GM19438 (cell line): ENCODE data around the gene HIBADH.

Experiments used
- ATAC-seq: cut with Tn5 transposase; IDR thresholded peaks from one replicate; pipeline ENCODE4 v1.9.1; 2021; ENCODE audit warnings: low read depth; ENCODE audit not compliant: unreplicated experiment

HIBADH gene

GRCh38 chr7:27560706-27561235 lies 101.9 kb downstream of the HIBADH start:
- no peak for ATAC-seq

GRCh38 chr7:27555670-27556069 lies 107.0 kb downstream of the HIBADH start:
- no peak for ATAC-seq

GRCh38 chr7:27554826-27555225 lies 107.9 kb downstream of the HIBADH start:
- ATAC-seq, result no peak

- no peak for ATAC-seq
These were observed 109.4 kb downstream of the HIBADH start for GRCh38 chr7:27553273-27553672.

- ATAC-seq, result no peak
These were observed 110.8 kb downstream of the HIBADH start for GRCh38 chr7:27551803-27552400.

- ATAC-seq, result no peak
These were observed 113.1 kb downstream of the HIBADH start for GRCh38 chr7:27549606-27550005.

GRCh38 chr7:27548304-27548703 lies 114.4 kb downstream of the HIBADH start:
- ATAC-seq, result no peak

GRCh38 chr7:27547401-27547800 lies 115.3 kb downstream of the HIBADH start:
- no peak for ATAC-seq

GRCh38 chr7:27546610-27547009 lies 116.1 kb downstream of the HIBADH start:
- ATAC-seq, result no peak

- no peak for ATAC-seq
These were observed 126.9 kb downstream of the HIBADH start for GRCh38 chr7:27535795-27536194.

GRCh38 chr7:27533652-27534081 lies 129.0 kb downstream of the HIBADH start:
- no peak for ATAC-seq

GRCh38 chr7:27532314-27532713 lies 130.4 kb downstream of the HIBADH start:
- ATAC-seq, result no peak

- ATAC-seq, result no peak
These were observed 135.4 kb downstream of the HIBADH start for GRCh38 chr7:27527348-27527714.

- ATAC-seq, result no peak
These were observed 135.9 kb downstream of the HIBADH start for GRCh38 chr7:27526611-27527347.

- no peak for ATAC-seq
These were observed 136.6 kb downstream of the HIBADH start for GRCh38 chr7:27526131-27526530.

- no peak for ATAC-seq
These were observed 139.4 kb downstream of the HIBADH start for GRCh38 chr7:27523321-27523720.

GRCh38 chr7:27522566-27522965 lies 140.1 kb downstream of the HIBADH start:
- ATAC-seq, result no peak

- ATAC-seq, result no peak
These were observed 141.6 kb downstream of the HIBADH start for GRCh38 chr7:27520815-27521790.

GRCh38 chr7:27519793-27520469 lies 142.8 kb downstream of the HIBADH start:
- ATAC-seq, result no peak

- no peak for ATAC-seq
These were observed 143.9 kb downstream of the HIBADH start for GRCh38 chr7:27518561-27519350.
